ENCODE data around the gene XCL2. TPM values are rescaled to one million over a fixed set of nuclear protein-coding genes. Genes with fewer than 3 reads are reported as not detected.

XCL2 gene
- total and polyA plus RNA-seq, 10 of the 15 experiments (the other 5 are each of a cell fraction or from before 2014, with no cell fraction given): 0.50 to 299 (median 4.8) TPM

GRCh38 chr1:168514455-168514854 is 29.3 kb downstream of the XCL2 start:
- Histone ChIP-seq H2AFZ (ENCODE audit: control insufficient read depth, low read depth, low read length) (no peak overlapping the region), H3K4me3 (no peak overlapping the region), H3K4me2 (ENCODE audit: control insufficient read depth, insufficient read depth) (no peak overlapping the region), H3K9ac (ENCODE audit: control insufficient read depth, insufficient read depth, low read length) (no peak overlapping the region), H3K9me3 (replicated peaks; ENCODE audit: control insufficient read depth, insufficient read depth, low read length) (no peaks in the 10 kb centered on the region), H3K27me3 (replicated peaks in 1 of 2; ENCODE audit: control insufficient read depth in 2 of 2, insufficient read depth in 2 of 2, low read length in 1 of 2) (no peaks in the 10 kb centered on the region), H3K79me2 (ENCODE audit: control insufficient read depth, insufficient read depth, low read length) (no peaks in the 10 kb centered on the region), H3K27ac (ENCODE audit: control insufficient read depth, insufficient read depth) (no peak overlapping the region), H4K20me1 (ENCODE audit: control insufficient read depth, insufficient read depth) (no peaks in the 10 kb centered on the region), H3K4me1 (ENCODE audit: control insufficient read depth, insufficient read depth, low read length) (peaks cover 13% of the 10 kb centered on the region), H3K36me3 (ENCODE audit: control insufficient read depth in 2 of 2, insufficient read depth in 2 of 2, low read length in 1 of 2) (no peaks in the 10 kb centered on the region)
- RAD21 ChIA-PET (ENCODE audit: unreplicated experiment): interaction anchor here (0.9 to 14.3 kb wide), 10 partner anchors 9 to 89 kb away, joined by 3 to 218 read pairs (median 4); partner anchors contain the start of gene XCL2
- POLR2A ChIA-PET: interaction anchor here (0.6 to 1.2 kb wide), 4 partner anchors 38 to 64 kb away, joined by 3 to 5 read pairs (median 3); no protein-coding TSS in a partner anchor
- intact Hi-C loops (cut with micrococcal nuclease; ENCODE audit: unreplicated experiment): no loop called here
- BruUV-seq (replicated peaks): no TSS peak
- DNase-seq (ENCODE audit: low read depth, low spot score) (no peak), ATAC-seq (no peak), FAIRE-seq (no peak)
- SMC1A ChIA-PET (ENCODE audit: uncharacterized antibody, unreplicated experiment): interaction anchor here (0.7 to 14.3 kb wide), 15 partner anchors 9 to 89 kb away, joined by 3 to 257 read pairs (median 4); no protein-coding TSS in a partner anchor
- in situ Hi-C loops (cut with MboI): no loop called here
- CTCF ChIA-PET: interaction anchor here (0.9 to 2.7 kb wide), 9 partner anchors 9 to 530 kb away, joined by 3 to 10 read pairs (median 4); no protein-coding TSS in a partner anchor
- WGBS (ENCODE audit: insufficient coverage, insufficient replicate concordance, low lambda C conversion rate, missing lambda C conversion rate): 76% methylated on average over 2 of the region's 2 CpGs
- TF ChIP-seq PBX3 (IDR thresholded peaks at IDR 0.05; ENCODE audit: insufficient replicate concordance, low read depth, low read length) (no peak), ZBTB11 (CRISPR knock-in tag; IDR thresholded peaks at IDR 0.05) (no peak), SPI1 (IDR thresholded peaks at IDR 0.05; ENCODE audit: borderline replicate concordance, insufficient read depth, low read depth, low read length) (peak; percentile 38; the same call in 1 of the 2 replicates), ZNF384 (IDR thresholded peaks at IDR 0.05; ENCODE audit: borderline replicate concordance, low read depth, low read length) (0 out of 2 replicates have a peak, but pooled peaks have one; percentile 29), CREB1 (IDR thresholded peaks at IDR 0.05; ENCODE audit: low read depth) (no peak), IRF3 (IDR thresholded peaks at IDR 0.05) (no peak), RUNX3 (IDR thresholded peaks at IDR 0.05; ENCODE audit: low read length) (no peak), MTA2 (IDR thresholded peaks at IDR 0.05; ENCODE audit: low read depth) (0 out of 2 replicates have a peak, but pooled peaks have one; percentile 8), ASH2L (IDR thresholded peaks at IDR 0.05; ENCODE audit: borderline replicate concordance, low read depth) (no peak), MYB (IDR thresholded peaks at IDR 0.05; ENCODE audit: borderline replicate concordance, low read depth, low read length) (no peak), SIX5 (IDR thresholded peaks at IDR 0.05; ENCODE audit: low read depth, low read length, severe bottlenecking) (no peak), JUND (IDR thresholded peaks at IDR 0.05; ENCODE audit: low read depth, low read length) (no peak), MXI1 (IDR thresholded peaks at IDR 0.05; ENCODE audit: low read depth, low read length) (no peak), RAD21 (IDR thresholded peaks at IDR 0.05; ENCODE audit: insufficient read depth, low read depth, low read length) (no peak), ZSCAN29 (IDR thresholded peaks at IDR 0.05) (no peak), ZNF217 (IDR thresholded peaks at IDR 0.05) (0 out of 2 replicates have a peak, but pooled peaks have one; percentile 45), YBX1 (IDR thresholded peaks at IDR 0.05) (no peak)
